NB4 (cell line): ENCODE results near the gene RGS6.

ENCODE experiments used
- DNase-seq: peaks from one replicate; pipeline ENCODE4 v3.0.0; 2010; ENCODE audit warnings: low read depth
- H3K4me3 ChIP-seq: one replicate; pipeline ENCODE4 v1.5.1; 2011; ENCODE audit warnings: mild to moderate bottlenecking, low read depth, low read length, moderate library complexity
- CTCF ChIP-seq: IDR thresholded peaks from one replicate; pipeline ENCODE4 v1.5.1; 2012; ENCODE audit warnings: low read depth, low read length
- MAX ChIP-seq: IDR thresholded peaks from 2 replicates; pipeline ENCODE4 v1.6.1; 2011; ENCODE audit warnings: low read depth, low read length
- MYC ChIP-seq: IDR thresholded peaks from 2 replicates; pipeline ENCODE4 v1.6.1; 2011; ENCODE audit warnings: low read depth, low read length
- POLR2A ChIP-seq: IDR thresholded peaks from 2 replicates; pipeline ENCODE4 v1.6.1; 2011; ENCODE audit warnings: mild to moderate bottlenecking; ENCODE audit not compliant: insufficient read length; ENCODE audit errors: extremely low read depth

RGS6 gene

GRCh38 chr14:72314808-72315435 is 382.7 kb downstream of the RGS6 start:
- no peak overlapping the region for H3K4me3 ChIP-seq
- no peak for TF ChIP-seq POLR2A
- TF ChIP-seq MAX: no peak
- TF ChIP-seq MYC: no peak
- no peak for TF ChIP-seq CTCF
- no peak for DNase-seq

DNA sequence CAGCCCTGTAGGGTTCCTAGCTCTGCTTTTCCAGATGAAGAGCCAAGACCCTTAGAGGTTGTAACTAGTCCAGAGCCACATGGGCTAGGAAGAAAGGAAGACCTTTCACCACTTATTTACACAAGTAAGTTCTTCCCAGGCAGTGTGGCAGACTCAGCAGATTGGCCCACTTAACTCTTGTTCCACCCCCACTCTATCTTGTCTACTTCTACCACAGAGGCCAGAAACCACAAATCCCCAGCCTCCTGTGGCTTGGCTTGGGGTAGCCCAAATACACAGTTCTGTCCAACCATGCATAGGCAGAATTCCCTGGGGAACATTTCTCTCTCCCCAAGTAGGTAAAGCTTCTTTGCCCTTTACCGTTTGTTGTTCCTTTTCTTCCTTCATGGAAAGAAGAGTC is 383.5 kb downstream of the RGS6 start:
- no peak overlapping the region for H3K4me3 ChIP-seq
- no peak for TF ChIP-seq CTCF
- no peak for TF ChIP-seq MYC
- TF ChIP-seq POLR2A: no peak
- TF ChIP-seq MAX: no peak
- DNase-seq: peak; percentile 33

- TF ChIP-seq CTCF (no peak), MAX (no peak), POLR2A (no peak), MYC (no peak)
- DNase-seq: no peak
- H3K4me3 ChIP-seq: no peak overlapping the region
Measured at GRCh38 chr14:72318648-72319047, 386.4 kb downstream of the RGS6 start.

DNA sequence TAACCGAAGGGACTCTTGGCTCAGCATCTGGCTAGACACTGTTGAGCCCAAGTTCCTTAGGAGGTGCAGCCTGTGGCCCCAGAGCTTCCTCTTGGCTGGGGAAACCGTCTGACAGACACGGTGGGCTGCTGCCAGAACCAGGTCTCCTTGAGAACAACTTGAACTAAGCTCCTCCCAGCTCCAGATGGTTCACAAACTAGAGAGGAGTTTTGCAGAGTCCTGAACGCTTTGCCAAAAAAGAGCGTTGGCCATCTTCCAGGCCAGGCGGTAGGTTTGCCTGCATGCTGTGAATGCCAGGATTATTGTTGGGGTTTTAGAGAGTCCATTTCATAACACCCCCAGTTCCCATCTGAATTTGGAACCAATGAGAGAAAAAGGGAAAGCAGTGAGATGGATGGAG is 399.8 kb downstream of the RGS6 start:
- no peak for DNase-seq
- no peak overlapping the region for H3K4me3 ChIP-seq
- TF ChIP-seq MAX: no peak
- no peak for TF ChIP-seq POLR2A
- TF ChIP-seq CTCF: no peak
- no peak for TF ChIP-seq MYC

GRCh38 chr14:72332871-72333270 is 400.6 kb downstream of the RGS6 start:
- TF ChIP-seq POLR2A (no peak), MAX (no peak), CTCF (no peak), MYC (no peak)
- no peak for DNase-seq
- no peak overlapping the region for H3K4me3 ChIP-seq

DNA sequence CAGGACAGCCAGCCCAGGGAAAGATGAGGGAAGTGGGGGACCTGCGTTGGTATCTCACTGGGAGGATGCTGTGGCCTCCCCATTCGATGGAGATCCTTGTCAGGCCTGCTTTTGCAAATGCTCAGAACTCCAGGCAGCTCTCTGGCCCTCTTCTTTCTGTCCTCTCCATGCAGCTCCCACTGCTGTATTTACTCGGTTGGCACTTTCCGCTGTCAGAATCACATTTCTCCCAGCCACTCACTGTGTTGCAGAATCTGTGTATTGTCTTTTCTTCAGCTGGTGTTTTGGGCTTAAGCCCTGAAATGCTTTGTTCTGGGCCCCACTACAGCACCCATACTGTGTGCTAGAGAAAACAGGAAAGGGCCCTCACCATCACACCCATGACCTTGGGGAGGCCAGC is 401.1 kb downstream of the RGS6 start:
- TF ChIP-seq CTCF: no peak
- no peak for TF ChIP-seq MYC
- no peak for TF ChIP-seq POLR2A
- TF ChIP-seq MAX: no peak
- no peak for DNase-seq
- H3K4me3 ChIP-seq: no peak overlapping the region
